GM12878 (cell line): ENCODE measurements around the gene GAB1. TPM values are rescaled to one million over a fixed set of nuclear protein-coding genes. Genes with fewer than 3 reads are reported as not detected.
A peak's percentile ranks its signal among the peaks of the same experiment; 100 is the strongest.

Experiments
- CBX5 ChIP-seq: sonication (generic); IDR thresholded peaks from 2 replicates; pipeline ENCODE4 v1.6.1; 2016; ENCODE audit warnings: low read depth, moderate library complexity, mild to moderate bottlenecking, inconsistent platforms
- CHD2 ChIP-seq: IDR thresholded peaks from 2 replicates; pipeline ENCODE4 v1.6.1; 2011; ENCODE audit warnings: low read depth, low read length, improper control_type of control experiment, borderline replicate concordance
- CREB1 ChIP-seq: IDR thresholded peaks from 2 replicates; pipeline ENCODE4 v1.6.1; 2012; ENCODE audit warnings: low read depth, mild to moderate bottlenecking, inconsistent platforms
- MYB ChIP-seq: fragments of 150-350 bp; IDR thresholded peaks from 2 replicates; pipeline ENCODE4 v1.6.1; 2014; ENCODE audit warnings: mild to moderate bottlenecking, low read depth, low read length, borderline replicate concordance
- NFIC ChIP-seq: IDR thresholded peaks from 2 replicates; pipeline ENCODE4 v1.6.1; 2012; ENCODE audit warnings: low read depth, mild to moderate bottlenecking, inconsistent platforms, low read length, moderate library complexity
- PAX8 ChIP-seq: fragments of 450-650 bp; IDR thresholded peaks from 2 replicates; pipeline ENCODE4 v1.6.1; 2017; ENCODE audit warnings: mild to moderate bottlenecking, moderate library complexity
- POLR2AphosphoS2 ChIP-seq: IDR thresholded peaks from 2 replicates; pipeline ENCODE4 v1.6.1; 2011; ENCODE audit warnings: low read depth, mild to moderate bottlenecking, low read length, improper control_type of control experiment, moderate library complexity
- POLR2AphosphoS5 ChIP-seq: IDR thresholded peaks from 2 replicates; pipeline ENCODE4 v1.6.1; 2011; ENCODE audit warnings: mild to moderate bottlenecking, low read length, inconsistent platforms
- POU2F2 ChIP-seq: IDR thresholded peaks from 3 replicates; pipeline ENCODE4 v1.6.1; 2011; ENCODE audit warnings: low read depth, mild to moderate bottlenecking, low read length, borderline replicate concordance
- SMAD5 ChIP-seq: IDR thresholded peaks from 2 replicates; pipeline ENCODE4 v1.6.1; 2016; ENCODE audit warnings: antibody characterized with exemption, low read depth
- SREBF1 ChIP-seq: IDR thresholded peaks from 2 replicates; pipeline ENCODE4 v1.6.1; 2012; ENCODE audit warnings: mild to moderate bottlenecking, low read length
- SREBF2 ChIP-seq: IDR thresholded peaks from 2 replicates; pipeline ENCODE4 v1.6.1; 2012; ENCODE audit warnings: mild to moderate bottlenecking, low read length
- STAT1 ChIP-seq: fragments of 450-650 bp; conservative IDR thresholded peaks from 2 replicates; pipeline ENCODE4 v1.6.1; 2014; ENCODE audit warnings: antibody characterized with exemption, mild to moderate bottlenecking
- STAT3 ChIP-seq: IDR thresholded peaks from 2 replicates; pipeline ENCODE4 v1.6.1; 2011; ENCODE audit warnings: low read depth, low read length, improper control_type of control experiment
- SUZ12 ChIP-seq: fragments of 200-600 bp; sonication (generic); IDR thresholded peaks from one replicate; pipeline ENCODE4 v1.6.1; 2018; ENCODE audit warnings: antibody characterized with exemption, mild to moderate bottlenecking; ENCODE audit not compliant: unreplicated experiment
- TARDBP ChIP-seq: IDR thresholded peaks from 2 replicates; pipeline ENCODE4 v1.6.1; 2016; ENCODE audit warnings: borderline replicate concordance
- TCF3 ChIP-seq: IDR thresholded peaks from 2 replicates; pipeline ENCODE4 v1.6.1; 2012; ENCODE audit warnings: low read depth, mild to moderate bottlenecking, low read length, borderline replicate concordance; ENCODE audit not compliant: insufficient read depth
- YY1 ChIP-seq: IDR thresholded peaks from 2 replicates; pipeline ENCODE4 v1.6.1; 2011; ENCODE audit warnings: low read depth, mild to moderate bottlenecking, low read length
- ZNF24 ChIP-seq: fragments of 450-650 bp; IDR thresholded peaks from 2 replicates; pipeline ENCODE4 v1.6.1; 2017; ENCODE audit warnings: antibody characterized with exemption, mild to moderate bottlenecking
- ZNF592 ChIP-seq: fragments of 450-650 bp; IDR thresholded peaks from 2 replicates; pipeline ENCODE4 v1.6.1; 2017; ENCODE audit warnings: mild to moderate bottlenecking, moderate library complexity
- polyA plus RNA-seq, 11 experiments: library from polyadenylated mRNA; depleted of rRNA in 4 of 11; unstranded in 6 of 11; stranded (reverse) in 5 of 11; fragments of >200 nt; fragmentation: Nextera tagmentation in 4 of 11; fragmentation: Illumina TruSeq in 1 of 11; extraction: Ambion mirVana in 4 of 11; extraction: Trizol in 1 of 11; gene quantifications; 1 replicate in 1 of 11; 2 replicates in 10 of 11; pipeline versions ENCODE4 v1.2.1 to v1.2.3, GENCODE V29; 2011 to 2016; ENCODE audit warnings: inconsistent platforms in 2 of 11, missing spikeins in 2 of 11, low read depth in 1 of 11
- total RNA-seq, 4 experiments: library from RNA; depleted of rRNA in 3 of 4; stranded (reverse); fragments of >200 nt in 3 of 4; fragmentation: Illumina TruSeq in 1 of 4; extraction: Trizol in 1 of 4; gene quantifications; 2 replicates each; pipeline versions ENCODE4 v1.2.1 to v1.2.3, GENCODE V29; 2013 to 2021
- TF ChIP-seq, protein P1 (sequence below): fragments of 450-650 bp; IDR thresholded peaks from 2 replicates; pipeline ENCODE4 v1.6.1; 2018; ENCODE audit warnings: mild to moderate bottlenecking, low read depth, moderate library complexity; ENCODE audit not compliant: partially characterized antibody
- TF ChIP-seq, protein P2 (sequence below): IDR thresholded peaks from 2 replicates; pipeline ENCODE4 v1.6.1; 2011; ENCODE audit warnings: low read depth, mild to moderate bottlenecking, low read length, moderate library complexity, borderline replicate concordance; ENCODE audit errors: extremely low read depth
- TF ChIP-seq, protein P3 (sequence below): fragments of 450-650 bp; IDR thresholded peaks from 2 replicates; pipeline ENCODE4 v1.6.1; 2014; ENCODE audit warnings: mild to moderate bottlenecking

GAB1 gene
- total and polyA plus RNA-seq, 10 of the 15 experiments (the other 5 are each of a cell fraction or from before 2014, with no cell fraction given): 0.37 to 5.3 (median 3.2) TPM

GRCh38 chr4:143513314-143514168 lies 176.9 kb downstream of the GAB1 start, which contains the start of gene SMARCA5 (continued):
- TF ChIP-seq CREB1 (peak; percentile 90), SREBF2 (no peak), STAT3 (0 out of 2 replicates have a peak, but pooled peaks have one; percentile 37), YY1 (peak; percentile 73), ZNF24 (no peak), CHD2 (peak; percentile 99), MYB (no peak), POU2F2 (0 out of 3 replicates have a peak, but pooled peaks have one; percentile 28), STAT1 (no peak), SREBF1 (no peak), SMAD5 (peak; percentile 67; the same call in 1 of the 2 replicates), TARDBP (no peak), NFIC (no peak), TCF3 (no peak), CBX5 (0 out of 2 replicates have a peak, but pooled peaks have one; percentile 7), PAX8 (no peak), ZNF592 (no peak), POLR2AphosphoS5 (peak; percentile 88), SUZ12 (no peak), POLR2AphosphoS2 (0 out of 2 replicates have a peak, but pooled peaks have one; percentile 36)
- TF ChIP-seq, protein P1, sequence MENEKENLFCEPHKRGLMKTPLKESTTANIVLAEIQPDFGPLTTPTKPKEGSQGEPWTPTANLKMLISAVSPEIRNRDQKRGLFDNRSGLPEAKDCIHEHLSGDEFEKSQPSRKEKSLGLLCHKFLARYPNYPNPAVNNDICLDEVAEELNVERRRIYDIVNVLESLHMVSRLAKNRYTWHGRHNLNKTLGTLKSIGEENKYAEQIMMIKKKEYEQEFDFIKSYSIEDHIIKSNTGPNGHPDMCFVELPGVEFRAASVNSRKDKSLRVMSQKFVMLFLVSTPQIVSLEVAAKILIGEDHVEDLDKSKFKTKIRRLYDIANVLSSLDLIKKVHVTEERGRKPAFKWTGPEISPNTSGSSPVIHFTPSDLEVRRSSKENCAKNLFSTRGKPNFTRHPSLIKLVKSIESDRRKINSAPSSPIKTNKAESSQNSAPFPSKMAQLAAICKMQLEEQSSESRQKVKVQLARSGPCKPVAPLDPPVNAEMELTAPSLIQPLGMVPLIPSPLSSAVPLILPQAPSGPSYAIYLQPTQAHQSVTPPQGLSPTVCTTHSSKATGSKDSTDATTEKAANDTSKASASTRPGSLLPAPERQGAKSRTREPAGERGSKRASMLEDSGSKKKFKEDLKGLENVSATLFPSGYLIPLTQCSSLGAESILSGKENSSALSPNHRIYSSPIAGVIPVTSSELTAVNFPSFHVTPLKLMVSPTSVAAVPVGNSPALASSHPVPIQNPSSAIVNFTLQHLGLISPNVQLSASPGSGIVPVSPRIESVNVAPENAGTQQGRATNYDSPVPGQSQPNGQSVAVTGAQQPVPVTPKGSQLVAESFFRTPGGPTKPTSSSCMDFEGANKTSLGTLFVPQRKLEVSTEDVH: no peak
- TF ChIP-seq, protein P2, sequence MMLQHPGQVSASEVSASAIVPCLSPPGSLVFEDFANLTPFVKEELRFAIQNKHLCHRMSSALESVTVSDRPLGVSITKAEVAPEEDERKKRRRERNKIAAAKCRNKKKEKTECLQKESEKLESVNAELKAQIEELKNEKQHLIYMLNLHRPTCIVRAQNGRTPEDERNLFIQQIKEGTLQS: no peak
- TF ChIP-seq, protein P3, sequence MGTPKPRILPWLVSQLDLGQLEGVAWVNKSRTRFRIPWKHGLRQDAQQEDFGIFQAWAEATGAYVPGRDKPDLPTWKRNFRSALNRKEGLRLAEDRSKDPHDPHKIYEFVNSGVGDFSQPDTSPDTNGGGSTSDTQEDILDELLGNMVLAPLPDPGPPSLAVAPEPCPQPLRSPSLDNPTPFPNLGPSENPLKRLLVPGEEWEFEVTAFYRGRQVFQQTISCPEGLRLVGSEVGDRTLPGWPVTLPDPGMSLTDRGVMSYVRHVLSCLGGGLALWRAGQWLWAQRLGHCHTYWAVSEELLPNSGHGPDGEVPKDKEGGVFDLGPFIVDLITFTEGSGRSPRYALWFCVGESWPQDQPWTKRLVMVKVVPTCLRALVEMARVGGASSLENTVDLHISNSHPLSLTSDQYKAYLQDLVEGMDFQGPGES: no peak
